ENCODE data around the gene TOR2A.

TOR2A gene

DNA sequence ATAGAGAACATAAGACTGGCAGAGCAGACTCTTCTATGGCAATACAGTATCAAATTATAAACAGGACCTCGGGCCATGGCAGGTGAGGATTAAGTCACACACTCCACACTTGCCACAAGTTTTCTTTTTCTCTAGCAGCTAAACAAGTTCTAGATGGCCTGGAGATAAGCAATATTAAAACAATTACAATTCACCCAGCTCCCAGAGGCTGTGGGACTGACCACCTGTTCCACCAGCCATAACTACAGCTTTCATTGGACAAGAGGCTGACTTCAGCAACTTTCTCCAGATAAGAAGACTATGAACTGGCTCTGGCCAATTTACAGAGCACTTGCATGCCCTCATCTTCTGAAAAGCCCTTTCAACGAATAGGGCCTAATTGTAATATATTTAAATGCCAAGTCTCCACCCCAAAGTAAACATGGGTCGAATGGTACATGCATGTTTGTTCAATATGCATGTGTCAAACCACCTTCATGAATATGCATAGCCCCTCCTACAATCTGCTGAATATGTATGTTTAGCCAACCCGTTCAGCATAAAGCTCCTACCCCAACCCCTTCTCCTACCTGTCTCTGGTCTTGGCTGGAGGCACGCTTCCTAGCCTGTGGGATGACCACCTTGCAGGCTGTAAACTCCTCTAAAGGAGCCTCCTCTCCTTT is 34.4 kb downstream of the TOR2A start:
- Histone ChIP-seq H3K27me3 (ENCODE audit: control insufficient read depth, insufficient read depth, low read length) (no peaks in the 10 kb centered on the region), H3K4me2 (ENCODE audit: low read length) (no peak overlapping the region), H3K9me3 (replicated peaks; ENCODE audit: low read length) (no peaks in the 10 kb centered on the region), H3K4me3 (ENCODE audit: low read length) (no peak overlapping the region), H3K4me1 (ENCODE audit: control insufficient read depth, insufficient read depth, low read length) (peaks cover 9% of the 10 kb centered on the region), H3K9ac (ENCODE audit: low read depth, low read length) (no peak overlapping the region), H3K36me3 (ENCODE audit: insufficient read depth, low read length) (no peaks in the 10 kb centered on the region)

GRCh38 chr9:127700140-127700539 is 35.0 kb downstream of the TOR2A start:
- Histone ChIP-seq H3K9ac (ENCODE audit: low read depth, low read length) (no peak overlapping the region), H3K9me3 (replicated peaks; ENCODE audit: low read length) (no peaks in the 10 kb centered on the region), H3K36me3 (ENCODE audit: insufficient read depth, low read length) (no peaks in the 10 kb centered on the region), H3K4me2 (ENCODE audit: low read length) (no peak overlapping the region), H3K27me3 (ENCODE audit: control insufficient read depth, insufficient read depth, low read length) (no peaks in the 10 kb centered on the region), H3K4me1 (ENCODE audit: control insufficient read depth, insufficient read depth, low read length) (peaks cover 14% of the 10 kb centered on the region), H3K4me3 (ENCODE audit: low read length) (no peak overlapping the region)

- Histone ChIP-seq H3K9ac (ENCODE audit: low read depth, low read length) (peak overlapping the region; percentile 20), H3K27me3 (ENCODE audit: control insufficient read depth, insufficient read depth, low read length) (no peaks in the 10 kb centered on the region)
Measured at GRCh38 chr9:127698985-127699670, 36.0 kb downstream of the TOR2A start.

GRCh38 chr9:127698386-127698785 is 36.7 kb downstream of the TOR2A start:
- Histone ChIP-seq H3K36me3 (ENCODE audit: insufficient read depth, low read length) (peaks cover under 1% of the 10 kb centered on the region), H3K9me3 (replicated peaks; ENCODE audit: low read length) (no peaks in the 10 kb centered on the region), H3K4me3 (ENCODE audit: low read length) (no peak overlapping the region), H3K4me1 (ENCODE audit: control insufficient read depth, insufficient read depth, low read length) (peaks cover 14% of the 10 kb centered on the region), H3K27me3 (ENCODE audit: control insufficient read depth, insufficient read depth, low read length) (no peaks in the 10 kb centered on the region), H3K9ac (ENCODE audit: low read depth, low read length) (no peak overlapping the region), H3K4me2 (ENCODE audit: low read length) (no peak overlapping the region)

More at GRCh38 chr9:127698985-127699670, 36.0 kb downstream of the TOR2A start:
- Histone ChIP-seq H3K36me3 (ENCODE audit: insufficient read depth, low read length) (no peaks in the 10 kb centered on the region), H3K4me2 (ENCODE audit: low read length) (peak overlapping the region; percentile 68), H3K4me3 (ENCODE audit: low read length) (peak overlapping the region; percentile 58), H3K4me1 (ENCODE audit: control insufficient read depth, insufficient read depth, low read length) (peaks cover 14% of the 10 kb centered on the region), H3K9me3 (replicated peaks; ENCODE audit: low read length) (no peaks in the 10 kb centered on the region)

- Histone ChIP-seq H3K4me1 (ENCODE audit: control insufficient read depth, insufficient read depth, low read length) (peaks cover 14% of the 10 kb centered on the region), H3K9me3 (replicated peaks; ENCODE audit: low read length) (no peaks in the 10 kb centered on the region), H3K27me3 (ENCODE audit: control insufficient read depth, insufficient read depth, low read length) (no peaks in the 10 kb centered on the region), H3K4me2 (ENCODE audit: low read length) (no peak overlapping the region), H3K36me3 (ENCODE audit: insufficient read depth, low read length) (peaks cover 6% of the 10 kb centered on the region), H3K9ac (ENCODE audit: low read depth, low read length) (no peak overlapping the region), H3K4me3 (ENCODE audit: low read length) (no peak overlapping the region)
Measured at GRCh38 chr9:127697575-127697974, 37.5 kb downstream of the TOR2A start.

- Histone ChIP-seq H3K9ac (ENCODE audit: low read depth, low read length) (no peak overlapping the region), H3K4me3 (ENCODE audit: low read length) (no peak overlapping the region), H3K9me3 (replicated peaks; ENCODE audit: low read length) (no peaks in the 10 kb centered on the region), H3K27me3 (ENCODE audit: control insufficient read depth, insufficient read depth, low read length) (no peaks in the 10 kb centered on the region), H3K36me3 (ENCODE audit: insufficient read depth, low read length) (peaks cover 13% of the 10 kb centered on the region), H3K4me2 (ENCODE audit: low read length) (no peak overlapping the region), H3K4me1 (ENCODE audit: control insufficient read depth, insufficient read depth, low read length) (peaks cover 14% of the 10 kb centered on the region)
Measured at GRCh38 chr9:127694890-127695720, 40.0 kb downstream of the TOR2A start.

GRCh38 chr9:127693697-127694096 is 41.4 kb downstream of the TOR2A start:
- no peak overlapping the region for H3K4me3 ChIP-seq (ENCODE audit: low read length)
- no peaks in the 10 kb centered on the region for H3K27me3 ChIP-seq (ENCODE audit: control insufficient read depth, insufficient read depth, low read length)
- no peaks in the 10 kb centered on the region for H3K9me3 ChIP-seq (replicated peaks; ENCODE audit: low read length)
- no peak overlapping the region for H3K9ac ChIP-seq (ENCODE audit: low read depth, low read length)
- peaks cover 24% of the 10 kb centered on the region for H3K36me3 ChIP-seq (ENCODE audit: insufficient read depth, low read length)
- peaks cover 5% of the 10 kb centered on the region for H3K4me1 ChIP-seq (ENCODE audit: control insufficient read depth, insufficient read depth, low read length)
- H3K4me2 ChIP-seq (ENCODE audit: low read length) = no peak overlapping the region

DNA sequence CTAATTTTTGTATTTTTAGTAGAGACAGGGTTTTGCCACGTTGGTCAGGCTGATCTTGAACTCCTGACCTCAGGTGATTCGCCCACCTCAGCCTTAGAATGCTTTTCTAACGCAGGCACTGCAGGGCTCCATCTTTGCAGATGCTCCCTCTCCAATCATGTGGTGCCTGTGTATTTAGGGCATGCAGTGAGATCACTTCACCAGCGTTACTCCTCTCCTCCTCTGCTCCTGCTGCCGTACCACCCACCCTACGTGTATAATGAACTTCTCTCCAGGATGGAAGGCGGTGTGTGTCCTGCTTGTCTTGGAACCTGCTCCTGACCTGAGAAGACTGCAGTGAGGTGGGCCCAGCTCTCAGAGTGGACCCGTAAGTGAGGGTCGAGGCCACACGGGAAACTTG is 42.0 kb downstream of the TOR2A start:
- H3K36me3 ChIP-seq (ENCODE audit: insufficient read depth, low read length) = peaks cover 24% of the 10 kb centered on the region
- no peaks in the 10 kb centered on the region for H3K27me3 ChIP-seq (ENCODE audit: control insufficient read depth, insufficient read depth, low read length)
- no peak overlapping the region for H3K9ac ChIP-seq (ENCODE audit: low read depth, low read length)
- peaks cover 5% of the 10 kb centered on the region for H3K4me1 ChIP-seq (ENCODE audit: control insufficient read depth, insufficient read depth, low read length)
- H3K9me3 ChIP-seq (replicated peaks; ENCODE audit: low read length) = no peaks in the 10 kb centered on the region
- no peak overlapping the region for H3K4me2 ChIP-seq (ENCODE audit: low read length)
- no peak overlapping the region for H3K4me3 ChIP-seq (ENCODE audit: low read length)

DNA sequence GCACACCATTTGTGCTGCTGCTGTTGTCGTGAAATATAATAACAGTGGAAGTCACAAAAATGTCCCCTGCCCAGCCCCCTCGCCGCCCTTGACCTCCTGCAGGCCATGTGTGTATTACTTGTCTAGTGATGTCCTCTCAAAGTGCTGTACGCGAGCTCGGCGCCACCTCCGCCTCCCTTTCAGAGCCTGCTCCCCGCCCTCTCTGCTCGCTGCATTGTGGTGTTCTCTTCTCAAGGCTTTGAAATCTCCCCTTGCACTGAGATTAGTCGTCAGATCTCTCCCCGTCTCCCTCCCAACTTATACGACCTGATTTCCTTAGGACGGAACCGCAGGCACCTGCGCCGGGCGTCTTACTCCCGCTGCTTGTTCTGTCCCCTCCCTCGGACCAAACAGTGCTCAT is 43.0 kb downstream of the TOR2A start:
- no peaks in the 10 kb centered on the region for H3K27me3 ChIP-seq (ENCODE audit: control insufficient read depth, insufficient read depth, low read length)
- no peak overlapping the region for H3K4me3 ChIP-seq (ENCODE audit: low read length)
- peaks cover 24% of the 10 kb centered on the region for H3K36me3 ChIP-seq (ENCODE audit: insufficient read depth, low read length)
- H3K9me3 ChIP-seq (replicated peaks; ENCODE audit: low read length) = no peaks in the 10 kb centered on the region
- H3K9ac ChIP-seq (ENCODE audit: low read depth, low read length) = no peak overlapping the region
- peaks cover 5% of the 10 kb centered on the region for H3K4me1 ChIP-seq (ENCODE audit: control insufficient read depth, insufficient read depth, low read length)
- no peak overlapping the region for H3K4me2 ChIP-seq (ENCODE audit: low read length)

GRCh38 chr9:127690735-127691134 is 44.4 kb downstream of the TOR2A start:
- H3K4me1 ChIP-seq (ENCODE audit: control insufficient read depth, insufficient read depth, low read length) = peaks cover 5% of the 10 kb centered on the region
- H3K4me3 ChIP-seq (ENCODE audit: low read length) = no peak overlapping the region
- H3K36me3 ChIP-seq (ENCODE audit: insufficient read depth, low read length) = peaks cover 24% of the 10 kb centered on the region
- no peaks in the 10 kb centered on the region for H3K9me3 ChIP-seq (replicated peaks; ENCODE audit: low read length)
- H3K27me3 ChIP-seq (ENCODE audit: control insufficient read depth, insufficient read depth, low read length) = no peaks in the 10 kb centered on the region
- no peak overlapping the region for H3K9ac ChIP-seq (ENCODE audit: low read depth, low read length)
- H3K4me2 ChIP-seq (ENCODE audit: low read length) = no peak overlapping the region

DNA sequence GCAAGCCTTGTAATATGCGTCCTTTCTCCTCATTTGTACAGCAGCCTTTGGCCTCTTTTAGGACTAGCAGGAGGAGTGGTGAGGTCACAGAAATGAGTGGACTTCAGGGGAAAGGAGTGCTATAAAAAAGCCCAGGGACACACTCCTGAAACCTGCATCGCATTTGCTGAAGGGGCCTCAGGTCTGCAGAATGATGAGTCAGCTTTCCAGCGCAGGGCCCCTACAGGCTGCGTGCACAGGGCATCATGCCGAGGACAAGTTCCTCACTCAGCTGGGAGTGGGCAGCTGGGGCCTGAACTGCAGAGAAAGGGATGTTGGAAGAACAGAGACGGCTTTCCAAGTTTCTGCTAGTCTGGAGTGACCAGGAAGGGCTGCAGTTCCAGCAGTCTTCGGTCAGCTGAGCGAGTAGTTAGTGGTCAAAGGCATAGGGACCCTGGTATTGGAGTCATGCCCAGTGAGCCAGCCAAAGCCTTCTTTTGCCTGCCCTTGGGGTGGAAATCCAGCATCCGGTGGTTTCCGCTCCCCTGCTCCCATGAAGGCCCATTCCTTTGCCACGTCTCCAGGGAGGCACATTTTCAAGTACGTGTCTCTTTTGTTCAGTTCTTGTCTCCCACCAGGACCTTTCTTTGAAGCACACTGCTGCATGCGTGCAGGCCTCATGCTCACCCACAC is 45.6 kb downstream of the TOR2A start:
- Histone ChIP-seq H3K9me3 (replicated peaks; ENCODE audit: low read length) (no peaks in the 10 kb centered on the region), H3K9ac (ENCODE audit: low read depth, low read length) (no peak overlapping the region), H3K4me2 (ENCODE audit: low read length) (no peak overlapping the region), H3K36me3 (ENCODE audit: insufficient read depth, low read length) (peaks cover 24% of the 10 kb centered on the region), H3K4me1 (ENCODE audit: control insufficient read depth, insufficient read depth, low read length) (peaks cover 5% of the 10 kb centered on the region), H3K4me3 (ENCODE audit: low read length) (no peak overlapping the region), H3K27me3 (ENCODE audit: control insufficient read depth, insufficient read depth, low read length) (no peaks in the 10 kb centered on the region)

Data from skeletal muscle satellite cell (primary cell).